ENCODE measurements around the gene ANK2. TPM values are rescaled to one million over a fixed set of nuclear protein-coding genes. Genes with fewer than 3 reads are reported as not detected.

ANK2 gene
- total RNA-seq, 1 donor: 79.6 TPM

DNA sequence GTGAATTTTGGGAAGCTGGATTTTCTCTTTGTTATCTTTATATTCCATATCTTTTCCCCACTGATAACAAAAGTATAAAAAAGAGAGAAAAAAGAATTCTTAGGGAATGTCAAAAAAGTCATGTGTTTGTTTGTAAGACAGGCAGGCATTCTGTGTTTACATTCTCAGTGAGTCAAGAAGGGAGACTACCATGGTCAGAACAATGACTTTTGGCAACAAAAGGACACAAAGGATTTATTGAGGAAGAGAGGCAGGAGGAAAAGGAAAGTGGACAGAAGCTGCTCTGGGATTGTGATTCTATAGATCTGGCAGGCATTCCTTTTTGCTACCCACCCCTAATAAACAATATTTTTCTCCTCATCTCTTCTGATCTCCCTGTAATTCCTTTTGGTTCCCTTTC is 5.9 kb upstream of the ANK2 start:
- Histone ChIP-seq H3K27me3 (ENCODE audit: insufficient read depth, low read length) (no peaks in the 10 kb centered on the region), H2AFZ (ENCODE audit: low read length) (no peak overlapping the region), H3K79me2 (ENCODE audit: insufficient read depth, low read length) (no peaks in the 10 kb centered on the region), H3K36me3 (ENCODE audit: insufficient read depth, low read length) (no peaks in the 10 kb centered on the region), H3K4me1 (ENCODE audit: insufficient read depth, low read length) (no peaks in the 10 kb centered on the region), H3K9me3 (ENCODE audit: low read depth, low read length) (peaks cover 1% of the 10 kb centered on the region), H4K20me1 (ENCODE audit: insufficient read depth, low read length) (no peaks in the 10 kb centered on the region), H3K27ac (ENCODE audit: low read depth, low read length) (no peak overlapping the region), H3K4me2 (ENCODE audit: insufficient read depth, low read length) (no peak overlapping the region), H3K4me3 (ENCODE audit: insufficient read depth, low read length) (no peak overlapping the region)
- no peak for DNase-seq (ENCODE audit: insufficient read length, low spot score, missing footprints)
- TF ChIP-seq, protein P1, sequence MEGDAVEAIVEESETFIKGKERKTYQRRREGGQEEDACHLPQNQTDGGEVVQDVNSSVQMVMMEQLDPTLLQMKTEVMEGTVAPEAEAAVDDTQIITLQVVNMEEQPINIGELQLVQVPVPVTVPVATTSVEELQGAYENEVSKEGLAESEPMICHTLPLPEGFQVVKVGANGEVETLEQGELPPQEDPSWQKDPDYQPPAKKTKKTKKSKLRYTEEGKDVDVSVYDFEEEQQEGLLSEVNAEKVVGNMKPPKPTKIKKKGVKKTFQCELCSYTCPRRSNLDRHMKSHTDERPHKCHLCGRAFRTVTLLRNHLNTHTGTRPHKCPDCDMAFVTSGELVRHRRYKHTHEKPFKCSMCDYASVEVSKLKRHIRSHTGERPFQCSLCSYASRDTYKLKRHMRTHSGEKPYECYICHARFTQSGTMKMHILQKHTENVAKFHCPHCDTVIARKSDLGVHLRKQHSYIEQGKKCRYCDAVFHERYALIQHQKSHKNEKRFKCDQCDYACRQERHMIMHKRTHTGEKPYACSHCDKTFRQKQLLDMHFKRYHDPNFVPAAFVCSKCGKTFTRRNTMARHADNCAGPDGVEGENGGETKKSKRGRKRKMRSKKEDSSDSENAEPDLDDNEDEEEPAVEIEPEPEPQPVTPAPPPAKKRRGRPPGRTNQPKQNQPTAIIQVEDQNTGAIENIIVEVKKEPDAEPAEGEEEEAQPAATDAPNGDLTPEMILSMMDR (IDR thresholded peaks at IDR 0.05; ENCODE audit: extremely low read depth, low read depth, low read length): no peak

DNA sequence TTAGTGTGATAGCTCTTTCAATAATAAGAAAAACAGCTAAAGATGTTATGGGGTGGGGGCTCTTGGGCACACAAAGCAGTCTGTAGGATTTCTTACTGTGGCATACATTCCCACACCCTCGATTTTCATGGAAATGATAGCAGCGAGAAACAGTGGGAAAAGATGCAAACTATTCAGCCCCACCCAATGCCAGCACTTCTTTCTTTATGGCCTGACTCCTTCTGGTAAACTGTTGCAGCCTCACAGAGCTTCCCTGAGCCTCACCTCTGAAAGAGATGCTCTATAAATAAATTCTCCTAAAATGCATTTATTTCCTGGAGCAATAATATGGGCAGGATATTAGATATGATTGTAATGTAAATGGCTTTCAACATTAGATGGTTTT is 910 bp downstream of the ANK2 start:
- no peaks in the 10 kb centered on the region for H4K20me1 ChIP-seq (ENCODE audit: insufficient read depth, low read length)
- no peak for DNase-seq (ENCODE audit: insufficient read length, low spot score, missing footprints)
- TF ChIP-seq, protein P1 (IDR thresholded peaks at IDR 0.05; ENCODE audit: extremely low read depth, low read depth, low read length): no peak
- H3K4me3 ChIP-seq (ENCODE audit: insufficient read depth, low read length): no peak overlapping the region
- H3K4me1 ChIP-seq (ENCODE audit: insufficient read depth, low read length): peaks cover 9% of the 10 kb centered on the region
- H3K27me3 ChIP-seq (ENCODE audit: insufficient read depth, low read length): peaks cover 2% of the 10 kb centered on the region
- H3K9me3 ChIP-seq (ENCODE audit: low read depth, low read length): no peaks in the 10 kb centered on the region
- H3K36me3 ChIP-seq (ENCODE audit: insufficient read depth, low read length): no peaks in the 10 kb centered on the region
- H3K79me2 ChIP-seq (ENCODE audit: insufficient read depth, low read length): no peaks in the 10 kb centered on the region
- H3K4me2 ChIP-seq (ENCODE audit: insufficient read depth, low read length): no peak overlapping the region
- no peak overlapping the region for H3K27ac ChIP-seq (ENCODE audit: low read depth, low read length)
- H2AFZ ChIP-seq (ENCODE audit: low read length): no peak overlapping the region

DNA sequence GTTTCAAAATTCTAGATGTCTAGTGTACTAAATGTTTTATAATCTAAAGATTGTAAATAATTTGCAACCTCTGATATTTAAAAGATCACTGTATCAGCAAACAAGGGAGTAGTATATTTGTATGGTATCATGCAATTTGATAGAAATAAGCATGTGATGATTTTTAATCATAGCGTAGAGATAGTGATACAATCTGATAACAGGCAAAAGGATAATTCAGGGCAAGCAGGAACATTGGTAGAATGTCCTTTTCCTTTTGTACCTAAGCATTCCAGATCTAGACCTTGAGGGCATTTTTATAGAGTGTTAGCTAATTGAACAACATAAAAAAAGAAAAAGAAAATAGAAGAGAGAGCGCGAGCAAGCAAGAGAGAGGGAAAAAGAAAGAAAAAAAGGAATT is 1.4 kb downstream of the ANK2 start:
- Histone ChIP-seq H3K27ac (ENCODE audit: low read depth, low read length) (no peak overlapping the region), H2AFZ (ENCODE audit: low read length) (no peak overlapping the region), H3K4me3 (ENCODE audit: insufficient read depth, low read length) (no peak overlapping the region), H3K36me3 (ENCODE audit: insufficient read depth, low read length) (no peaks in the 10 kb centered on the region), H3K4me1 (ENCODE audit: insufficient read depth, low read length) (peaks cover 9% of the 10 kb centered on the region), H3K27me3 (ENCODE audit: insufficient read depth, low read length) (peaks cover 2% of the 10 kb centered on the region), H4K20me1 (ENCODE audit: insufficient read depth, low read length) (no peaks in the 10 kb centered on the region), H3K79me2 (ENCODE audit: insufficient read depth, low read length) (no peaks in the 10 kb centered on the region), H3K9me3 (ENCODE audit: low read depth, low read length) (no peaks in the 10 kb centered on the region), H3K4me2 (ENCODE audit: insufficient read depth, low read length) (no peak overlapping the region)
- TF ChIP-seq, protein P1 (IDR thresholded peaks at IDR 0.05; ENCODE audit: extremely low read depth, low read depth, low read length): no peak
- no peak for DNase-seq (ENCODE audit: insufficient read length, low spot score, missing footprints)

DNA sequence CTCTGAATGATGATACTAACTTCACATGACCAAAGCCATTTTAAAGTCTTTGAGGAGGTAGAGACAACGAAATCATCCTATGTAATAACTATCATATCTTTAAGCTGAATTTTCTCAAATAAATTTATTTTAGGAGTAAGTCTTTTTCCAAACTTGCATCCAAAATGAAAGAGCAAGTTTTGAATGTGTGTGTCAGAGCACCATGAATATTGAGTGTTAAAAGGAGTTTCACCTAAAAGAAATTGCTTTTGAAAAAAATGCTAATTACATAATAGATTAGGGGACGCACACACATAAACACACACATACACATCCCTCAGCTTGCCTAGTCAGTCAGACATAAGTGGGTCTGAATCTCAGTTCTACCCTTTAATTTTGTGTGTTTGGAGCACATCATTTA is 1.9 kb downstream of the ANK2 start:
- Histone ChIP-seq H3K27ac (ENCODE audit: low read depth, low read length) (no peak overlapping the region), H3K4me3 (ENCODE audit: insufficient read depth, low read length) (no peak overlapping the region), H3K36me3 (ENCODE audit: insufficient read depth, low read length) (no peaks in the 10 kb centered on the region), H3K27me3 (ENCODE audit: insufficient read depth, low read length) (peaks cover 2% of the 10 kb centered on the region), H2AFZ (ENCODE audit: low read length) (no peak overlapping the region), H3K4me2 (ENCODE audit: insufficient read depth, low read length) (no peak overlapping the region), H3K79me2 (ENCODE audit: insufficient read depth, low read length) (no peaks in the 10 kb centered on the region), H3K4me1 (ENCODE audit: insufficient read depth, low read length) (peaks cover 9% of the 10 kb centered on the region), H4K20me1 (ENCODE audit: insufficient read depth, low read length) (no peaks in the 10 kb centered on the region), H3K9me3 (ENCODE audit: low read depth, low read length) (no peaks in the 10 kb centered on the region)
- TF ChIP-seq, protein P1 (IDR thresholded peaks at IDR 0.05; ENCODE audit: extremely low read depth, low read depth, low read length): no peak
- DNase-seq (ENCODE audit: insufficient read length, low spot score, missing footprints): no peak
